ENCODE measurements around the gene MAD2L2. TPM values are rescaled to one million over a fixed set of nuclear protein-coding genes. Genes with fewer than 3 reads are reported as not detected.

Gene MAD2L2
- total RNA-seq, 1 donor from 2014 or later: 111 TPM

- H3K4me3 Mint-ChIP-seq: no peak overlapping the region
- H3K27me3 Mint-ChIP-seq (ENCODE audit: low read depth): peaks cover 31% of the 10 kb centered on the region
- no peaks in the 10 kb centered on the region for H3K36me3 Mint-ChIP-seq (ENCODE audit: low read depth)
- TF ChIP-seq CTCF (conservative IDR thresholded peaks at IDR 0.05): no peak
- H3K27ac Mint-ChIP-seq (ENCODE audit: unreplicated experiment): no peak overlapping the region
- H3K4me1 Mint-ChIP-seq: peaks cover 13% of the 10 kb centered on the region
- DNase-seq (ENCODE audit: low read depth, low spot score): no peak
- H3K9me3 Mint-ChIP-seq: no peaks in the 10 kb centered on the region
Observed at GRCh38 chr1:11697893-11698210, 16.9 kb upstream of the MAD2L2 start.

- Mint-ChIP-seq H3K4me3 (no peak overlapping the region), H3K36me3 (ENCODE audit: low read depth) (no peaks in the 10 kb centered on the region), H3K27ac (ENCODE audit: unreplicated experiment) (no peak overlapping the region), H3K4me1 (peaks cover 13% of the 10 kb centered on the region), H3K27me3 (ENCODE audit: low read depth) (peaks cover 36% of the 10 kb centered on the region), H3K9me3 (no peaks in the 10 kb centered on the region)
- DNase-seq (ENCODE audit: low read depth, low spot score): no peak
- no peak for TF ChIP-seq CTCF (conservative IDR thresholded peaks at IDR 0.05)
Observed at GRCh38 chr1:11697188-11697892, 16.4 kb upstream of the MAD2L2 start.

- DNase-seq (ENCODE audit: low read depth, low spot score): no peak
- H3K4me1 Mint-ChIP-seq: peaks cover 9% of the 10 kb centered on the region
Observed at GRCh38 chr1:11695861-11696260, 14.9 kb upstream of the MAD2L2 start.

GRCh38 chr1:11693917-11694316, 13.0 kb upstream of the MAD2L2 start:
- H3K36me3 Mint-ChIP-seq (ENCODE audit: low read depth): no peaks in the 10 kb centered on the region
- H3K9me3 Mint-ChIP-seq: no peaks in the 10 kb centered on the region
- TF ChIP-seq CTCF (conservative IDR thresholded peaks at IDR 0.05): no peak
- peaks cover 49% of the 10 kb centered on the region for H3K27me3 Mint-ChIP-seq (ENCODE audit: low read depth)
- no peak for DNase-seq (ENCODE audit: low read depth, low spot score)
- H3K27ac Mint-ChIP-seq (ENCODE audit: unreplicated experiment): no peak overlapping the region
- H3K4me1 Mint-ChIP-seq: peaks cover 22% of the 10 kb centered on the region
- H3K4me3 Mint-ChIP-seq: peak overlapping the region; percentile 78

More at GRCh38 chr1:11695861-11696260, 14.9 kb upstream of the MAD2L2 start:
- Mint-ChIP-seq H3K4me3 (peak overlapping the region; percentile 12), H3K27me3 (ENCODE audit: low read depth) (peaks cover 42% of the 10 kb centered on the region), H3K36me3 (ENCODE audit: low read depth) (no peaks in the 10 kb centered on the region), H3K27ac (ENCODE audit: unreplicated experiment) (no peak overlapping the region), H3K9me3 (no peaks in the 10 kb centered on the region)
- TF ChIP-seq CTCF (conservative IDR thresholded peaks at IDR 0.05): no peak

- Mint-ChIP-seq H3K4me1 (peaks cover 22% of the 10 kb centered on the region), H3K4me3 (peak overlapping the region; percentile 78), H3K27ac (ENCODE audit: unreplicated experiment) (no peak overlapping the region), H3K36me3 (ENCODE audit: low read depth) (no peaks in the 10 kb centered on the region), H3K27me3 (ENCODE audit: low read depth) (peaks cover 47% of the 10 kb centered on the region), H3K9me3 (no peaks in the 10 kb centered on the region)
- no peak for TF ChIP-seq CTCF (conservative IDR thresholded peaks at IDR 0.05)
- no peak for DNase-seq (ENCODE audit: low read depth, low spot score)
Observed at GRCh38 chr1:11693024-11693590, 12.2 kb upstream of the MAD2L2 start.
